PC-3 (cell line): ENCODE data around the gene TCHP.

Experiments
- CTCF ChIP-seq: fragments of 300-600 bp; sonication (generic); conservative IDR thresholded peaks from 2 replicates; pipeline ENCODE4 v1.5.1; 2017; ENCODE audit warnings: antibody characterized with exemption, low read depth, mild to moderate bottlenecking, low read length
- EZH2 ChIP-seq: fragments of 300-600 bp; sonication (generic); IDR thresholded peaks from one replicate; pipeline ENCODE4 v1.6.1; 2017; ENCODE audit warnings: antibody characterized with exemption, mild to moderate bottlenecking, low read length; ENCODE audit not compliant: unreplicated experiment

GRCh38 chr12:109925185-109925840, 25.2 kb downstream of the TCHP start:
- no peak for TF ChIP-seq CTCF
- TF ChIP-seq EZH2, result no peak
